Brain microvascular endothelial cell (primary cell): ENCODE data around the gene PRKRA.

ENCODE experiments used
- DNase-seq: peaks from one replicate; pipeline ENCODE4 v3.0.0-alpha.2; 2020
- H3K27ac ChIP-seq: fragments of 250-450 bp; sonication (Bioruptor Pico); 2 replicates; pipeline ENCODE4 v1.5.1; 2020; ENCODE audit warnings: mild to moderate bottlenecking, moderate library complexity
- H3K27me3 ChIP-seq: fragments of 250-450 bp; sonication (Bioruptor Pico); replicated peaks from 2 replicates; pipeline ENCODE4 v1.5.1; 2020; ENCODE audit warnings: mild to moderate bottlenecking
- H3K36me3 ChIP-seq: fragments of 250-450 bp; sonication (Bioruptor Pico); replicated peaks from 2 replicates; pipeline ENCODE4 v1.5.1; 2020; ENCODE audit warnings: mild to moderate bottlenecking
- H3K4me3 ChIP-seq: 2 replicates; pipeline ENCODE4 v1.5.1; 2011; ENCODE audit warnings: low read depth, mild to moderate bottlenecking, control low read depth, low read length, moderate library complexity
- CTCF ChIP-seq: IDR thresholded peaks from 2 replicates; pipeline ENCODE4 v1.5.1; 2011; ENCODE audit warnings: low read depth, mild to moderate bottlenecking, moderate library complexity, low read length, control low read depth, inconsistent platforms; ENCODE audit errors: missing control alignments
- in situ Hi-C: cut with HindIII; loops from 2 replicates; pipeline ENCODE4 v1.10.0; 2017; ENCODE audit warnings: low sequenced_read_pairs, low pct_ligation_motif_present

The PRKRA gene

GRCh38 chr2:178388287-178388686 is 62.7 kb downstream of the PRKRA start:
- Histone ChIP-seq H3K36me3 (no peaks in the 10 kb centered on the region), H3K27me3 (no peaks in the 10 kb centered on the region), H3K27ac (no peak overlapping the region), H3K4me3 (no peak overlapping the region)
- no peak for DNase-seq
- in situ Hi-C loops = no loop called here
- TF ChIP-seq CTCF = no peak

- DNase-seq = no peak
- H3K27me3 ChIP-seq = no peaks in the 10 kb centered on the region
- no peak overlapping the region for H3K4me3 ChIP-seq
- TF ChIP-seq CTCF = no peak
- no peak overlapping the region for H3K27ac ChIP-seq
- in situ Hi-C loops = no loop called here
- no peaks in the 10 kb centered on the region for H3K36me3 ChIP-seq
Observed at GRCh38 chr2:178386986-178387597, 63.9 kb downstream of the PRKRA start.

- H3K27ac ChIP-seq = no peak overlapping the region
- DNase-seq = no peak
- TF ChIP-seq CTCF = no peak
- no peaks in the 10 kb centered on the region for H3K36me3 ChIP-seq
- no peaks in the 10 kb centered on the region for H3K27me3 ChIP-seq
- H3K4me3 ChIP-seq = no peak overlapping the region
- in situ Hi-C loops = no loop called here
Observed at GRCh38 chr2:178385595-178386148, 65.3 kb downstream of the PRKRA start.

- no peak overlapping the region for H3K4me3 ChIP-seq
- no peaks in the 10 kb centered on the region for H3K27me3 ChIP-seq
- in situ Hi-C loops = no loop called here
- DNase-seq = no peak
- H3K27ac ChIP-seq = no peak overlapping the region
- no peak for TF ChIP-seq CTCF
- H3K36me3 ChIP-seq = no peaks in the 10 kb centered on the region
Observed at GRCh38 chr2:178383718-178384117, 67.3 kb downstream of the PRKRA start.
